ENCODE measurements around the gene HYOU1. TPM values are rescaled to one million over a fixed set of nuclear protein-coding genes. Genes with fewer than 3 reads are reported as not detected.
"Not testable (repeated sequence)": the region's sequence is repeated elsewhere in the genome, so short reads cannot be mapped to it uniquely, and the experiment has no call there.

The HYOU1 gene
- total RNA-seq, 2 experiments from 2014 or later = 133 to 135 TPM

DNA sequence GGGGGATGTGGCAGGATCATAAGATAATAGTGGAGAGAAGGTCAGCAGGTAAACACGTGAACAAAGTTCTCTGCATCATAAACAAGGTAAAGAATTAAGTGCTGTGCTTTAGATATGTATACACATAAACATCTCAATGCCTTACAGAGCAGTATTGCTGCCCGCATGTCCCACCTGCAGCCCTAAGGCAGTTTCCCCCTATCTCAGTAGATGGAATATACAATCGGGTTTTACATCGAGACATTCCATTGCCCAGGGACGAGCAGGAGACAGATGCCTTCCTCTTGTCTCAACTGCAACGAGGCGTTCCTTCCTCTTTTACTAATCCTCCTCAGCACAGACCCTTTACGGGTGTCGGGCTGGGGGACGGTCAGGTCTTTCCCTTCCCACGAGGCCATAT lies 17.5 kb downstream of the HYOU1 start:
- POLR2A ChIA-PET; H3K36me3 Mint-ChIP-seq (ENCODE audit: low read depth); H3K9me3 Mint-ChIP-seq (ENCODE audit: insufficient read depth); H3K4me3 Mint-ChIP-seq; CTCF ChIA-PET; ATAC-seq; H3K4me1 Mint-ChIP-seq (ENCODE audit: low read depth); DNase-seq; H3K27me3 Mint-ChIP-seq (ENCODE audit: low read depth); H3K27ac Mint-ChIP-seq: not testable (repeated sequence)

GRCh38 chr11:119038884-119039283 lies 18.1 kb downstream of the HYOU1 start:
- no peaks in the 10 kb centered on the region for H3K36me3 Mint-ChIP-seq (ENCODE audit: low read depth)
- ChIA-PET POLR2A (no interaction called here), CTCF (no interaction called here)
- no peaks in the 10 kb centered on the region for H3K4me1 Mint-ChIP-seq (ENCODE audit: low read depth)
- no peaks in the 10 kb centered on the region for H3K9me3 Mint-ChIP-seq (ENCODE audit: insufficient read depth)
- no peak overlapping the region for H3K4me3 Mint-ChIP-seq
- ATAC-seq (no peak), DNase-seq (no peak)
- peaks cover 5% of the 10 kb centered on the region for H3K27me3 Mint-ChIP-seq (ENCODE audit: low read depth)
- H3K27ac Mint-ChIP-seq = no peak overlapping the region

- ChIA-PET CTCF (no interaction called here), POLR2A (no interaction called here)
- Mint-ChIP-seq H3K4me3 (no peak overlapping the region), H3K27me3 (ENCODE audit: low read depth) (peaks cover 5% of the 10 kb centered on the region), H3K36me3 (ENCODE audit: low read depth) (no peaks in the 10 kb centered on the region), H3K27ac (no peak overlapping the region), H3K4me1 (ENCODE audit: low read depth) (peaks cover 6% of the 10 kb centered on the region), H3K9me3 (ENCODE audit: insufficient read depth) (no peaks in the 10 kb centered on the region)
- no peak for DNase-seq
- ATAC-seq = no peak
These were observed 22.2 kb downstream of the HYOU1 start for GRCh38 chr11:119034813-119035212.

GRCh38 chr11:119033421-119033820 lies 23.6 kb downstream of the HYOU1 start:
- H3K27me3 Mint-ChIP-seq (ENCODE audit: low read depth); H3K36me3 Mint-ChIP-seq (ENCODE audit: low read depth); H3K4me3 Mint-ChIP-seq; DNase-seq; ATAC-seq; H3K9me3 Mint-ChIP-seq (ENCODE audit: insufficient read depth); POLR2A ChIA-PET; H3K27ac Mint-ChIP-seq: not testable (repeated sequence)
- CTCF ChIA-PET = interaction anchor here (0.6 to 1.3 kb wide), 5 partner anchors 18 to 34 kb away, joined by 3 read pairs; partner anchors contain the start of gene VPS11
- H3K4me1 Mint-ChIP-seq (ENCODE audit: low read depth) = peaks cover 19% of the 10 kb centered on the region

- peaks cover 9% of the 10 kb centered on the region for H3K36me3 Mint-ChIP-seq (ENCODE audit: low read depth)
- no peak overlapping the region for H3K27ac Mint-ChIP-seq
- H3K9me3 Mint-ChIP-seq (ENCODE audit: insufficient read depth) = no peaks in the 10 kb centered on the region
- no peak overlapping the region for H3K4me3 Mint-ChIP-seq
- ChIA-PET CTCF (interaction anchor here (0.7 to 3.0 kb wide), 13 partner anchors 9 to 252 kb away, joined by 3 to 12 read pairs (median 6); partner anchors contain the start of genes CBL, HYOU1, RPS25 and TRAPPC4), POLR2A (interaction anchor here (2.5 to 3.2 kb wide), 3 partner anchors 13 to 34 kb away, joined by 9 to 34 read pairs (median 10); partner anchors contain the start of genes CENATAC, RPS25 and TRAPPC4)
- H3K27me3 Mint-ChIP-seq (ENCODE audit: low read depth) = no peaks in the 10 kb centered on the region
- peaks cover 19% of the 10 kb centered on the region for H3K4me1 Mint-ChIP-seq (ENCODE audit: low read depth)
- ATAC-seq (no peak), DNase-seq (no peak)
These were observed 25.1 kb downstream of the HYOU1 start for GRCh38 chr11:119031912-119032280.

DNA sequence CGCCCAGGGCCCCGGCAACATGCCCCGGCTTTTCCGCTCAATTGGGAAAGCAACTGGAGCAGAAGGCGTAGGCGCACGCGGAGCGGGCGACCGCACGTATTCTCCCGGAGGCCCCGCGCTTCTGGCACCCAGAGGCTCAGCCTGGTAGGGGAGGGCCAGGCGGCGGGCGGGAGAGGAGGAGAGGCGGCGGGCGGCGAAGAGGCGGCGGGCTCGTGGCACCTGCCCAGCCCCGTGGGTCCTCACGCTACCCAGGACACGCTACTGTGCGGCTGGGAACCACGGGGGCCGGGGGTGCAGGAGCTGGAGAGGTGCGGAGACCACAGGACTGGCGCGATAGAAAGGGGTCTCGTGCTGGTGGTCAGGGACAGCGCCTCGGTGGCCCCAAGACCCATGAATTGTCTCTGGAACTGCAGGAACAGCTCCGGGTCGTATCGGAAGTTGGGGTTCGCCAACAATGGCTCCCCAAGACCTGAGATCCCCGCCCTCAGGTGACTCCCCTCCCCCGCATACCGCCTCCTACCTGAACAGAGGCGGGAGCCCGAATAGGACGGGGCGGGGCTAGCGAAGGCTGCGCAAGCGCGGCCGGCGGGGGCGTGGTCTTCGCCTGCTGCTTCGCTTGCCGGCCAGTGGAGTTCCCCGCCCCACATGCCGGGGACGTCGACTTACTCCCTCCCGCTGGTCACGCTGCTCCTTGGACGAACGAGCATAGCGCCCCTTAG lies 26.5 kb downstream of the HYOU1 start, which contains the start of gene SLC37A4:
SLC37A4 (minus strand) TSS at position 549 of the 719 bp plus-strand sequence.
- DNase-seq (peak; percentile 99), ATAC-seq (peak; percentile 95)
- CTCF ChIA-PET = interaction anchor here (0.9 to 3.0 kb wide), 10 partner anchors 8 to 176 kb away, joined by 3 to 12 read pairs (median 7); partner anchors contain the start of genes CBL, CENATAC, HYOU1 and RPS25
- Mint-ChIP-seq H3K27ac (peak within 1 kb of the TSS; percentile 88), H3K4me3 (peak within 1 kb of the TSS; percentile 65), H3K36me3 (ENCODE audit: low read depth) (peaks cover 13% of the 10 kb centered on the region), H3K9me3 (ENCODE audit: insufficient read depth) (no peaks in the 10 kb centered on the region), H3K4me1 (ENCODE audit: low read depth) (peaks cover 19% of the 10 kb centered on the region), H3K27me3 (ENCODE audit: low read depth) (no peaks in the 10 kb centered on the region)
- POLR2A ChIA-PET = interaction anchor here (1.0 to 3.2 kb wide), 5 partner anchors 11 to 64 kb away, joined by 4 to 34 read pairs (median 9); partner anchors contain the start of genes CENATAC, RPS25, TRAPPC4 and VPS11

- H3K27me3 Mint-ChIP-seq (ENCODE audit: low read depth) = no peaks in the 10 kb centered on the region
- peaks cover 18% of the 10 kb centered on the region for H3K36me3 Mint-ChIP-seq (ENCODE audit: low read depth)
- ATAC-seq (peak; percentile 5), DNase-seq (peak; percentile 26)
- H3K9me3 Mint-ChIP-seq (ENCODE audit: insufficient read depth) = no peaks in the 10 kb centered on the region
- ChIA-PET POLR2A (interaction anchor here (0.5 to 3.2 kb wide), 6 partner anchors 11 to 65 kb away, joined by 3 to 34 read pairs (median 7); partner anchors contain the start of genes CENATAC, RPS25, TRAPPC4 and VPS11), CTCF (interaction anchor here (0.5 to 3.0 kb wide), 9 partner anchors 11 to 177 kb away, joined by 3 to 12 read pairs (median 7); partner anchors contain the start of genes CBL, CENATAC, HYOU1 and RPS25)
- H3K4me1 Mint-ChIP-seq (ENCODE audit: low read depth) = peaks cover 24% of the 10 kb centered on the region
- peak overlapping the region; percentile 65 for H3K4me3 Mint-ChIP-seq
- H3K27ac Mint-ChIP-seq = peak overlapping the region; percentile 54
These were observed 27.0 kb downstream of the HYOU1 start for GRCh38 chr11:119030029-119030328.

GRCh38 chr11:119029340-119030028 lies 27.5 kb downstream of the HYOU1 start:
- Mint-ChIP-seq H3K4me3 (peak overlapping the region; percentile 65), H3K9me3 (ENCODE audit: insufficient read depth) (no peaks in the 10 kb centered on the region), H3K36me3 (ENCODE audit: low read depth) (peaks cover 21% of the 10 kb centered on the region), H3K27me3 (ENCODE audit: low read depth) (no peaks in the 10 kb centered on the region), H3K4me1 (ENCODE audit: low read depth) (peaks cover 27% of the 10 kb centered on the region), H3K27ac (peak overlapping the region; percentile 54)
- DNase-seq = no peak
- ATAC-seq = peak; percentile 1
- POLR2A ChIA-PET = interaction anchor here (0.5 to 3.2 kb wide), 6 partner anchors 10 to 65 kb away, joined by 3 to 34 read pairs (median 7); partner anchors contain the start of genes CENATAC, RPS25, TRAPPC4 and VPS11
- CTCF ChIA-PET = interaction anchor here (0.5 to 3.0 kb wide), 5 partner anchors 11 to 62 kb away, joined by 3 to 12 read pairs (median 6); partner anchors contain the start of genes CENATAC, RPS25, TRAPPC4 and VPS11

- POLR2A ChIA-PET = interaction anchor here (2.9 to 3.2 kb wide), 2 partner anchors 10 to 13 kb away, joined by 9 to 34 read pairs; partner anchors contain the start of genes RPS25 and TRAPPC4
- CTCF ChIA-PET = interaction anchor here (0.7 to 3.0 kb wide), 2 partner anchors 9 to 39 kb away, joined by 3 to 12 read pairs; partner anchors contain the start of gene VPS11
These were observed 28.0 kb downstream of the HYOU1 start for GRCh38 chr11:119029069-119029339.

DNA sequence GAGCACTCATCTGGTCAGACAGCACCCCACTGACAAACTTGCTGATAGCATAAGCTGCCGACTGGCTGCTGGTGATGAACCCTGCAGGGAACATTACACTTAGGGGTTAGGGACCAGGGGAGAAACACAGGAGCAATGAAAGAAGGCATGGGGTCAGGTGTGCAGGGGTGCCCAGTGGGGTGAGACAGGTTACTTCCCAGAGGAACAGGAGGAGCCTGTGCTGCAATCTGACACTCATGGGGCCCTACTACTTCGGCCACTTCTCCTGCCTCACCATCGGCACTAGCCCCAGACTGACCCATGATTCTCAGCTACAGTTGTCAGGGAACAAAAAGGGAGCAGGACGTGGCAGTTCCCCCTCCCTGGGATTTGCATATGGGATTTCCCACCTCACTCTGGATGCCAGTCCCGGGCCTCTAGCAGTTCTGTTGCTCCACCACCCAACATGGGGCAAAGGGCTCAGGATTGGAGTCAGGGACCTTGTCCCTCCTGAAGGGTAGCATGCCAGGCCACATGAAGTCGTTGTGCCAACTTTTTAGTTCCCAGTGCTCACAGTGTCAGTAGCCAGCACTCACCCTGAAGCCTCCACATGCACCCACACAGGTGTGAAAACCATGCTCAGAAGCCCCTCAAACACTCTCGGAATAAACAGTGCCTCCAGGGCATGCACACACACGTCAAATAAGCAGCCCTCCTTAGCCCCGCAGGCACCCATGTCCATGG lies 28.5 kb downstream of the HYOU1 start:
- DNase-seq (no peak), ATAC-seq (no peak)
- ChIA-PET POLR2A (interaction anchor here (0.6 to 2.7 kb wide), 2 partner anchors 10 to 141 kb away, joined by 4 to 18 read pairs; partner anchors contain the start of genes RPS25 and TRAPPC4), CTCF (interaction anchor here (0.7 kb wide), 1 partner anchor 9 kb away, joined by 3 read pairs; no protein-coding TSS in a partner anchor)
- peaks cover 31% of the 10 kb centered on the region for H3K36me3 Mint-ChIP-seq (ENCODE audit: low read depth)
- H3K27ac Mint-ChIP-seq = peak overlapping the region; percentile 54
- H3K27me3 Mint-ChIP-seq (ENCODE audit: low read depth) = no peaks in the 10 kb centered on the region
- H3K9me3 Mint-ChIP-seq (ENCODE audit: insufficient read depth) = no peaks in the 10 kb centered on the region
- no peak overlapping the region for H3K4me3 Mint-ChIP-seq
- peaks cover 36% of the 10 kb centered on the region for H3K4me1 Mint-ChIP-seq (ENCODE audit: low read depth)

More at GRCh38 chr11:119029069-119029339, 28.0 kb downstream of the HYOU1 start:
- peaks cover 32% of the 10 kb centered on the region for H3K4me1 Mint-ChIP-seq (ENCODE audit: low read depth)
- no peak for DNase-seq
- no peak for ATAC-seq
- peak overlapping the region; percentile 54 for H3K27ac Mint-ChIP-seq
- H3K27me3 Mint-ChIP-seq (ENCODE audit: low read depth) = no peaks in the 10 kb centered on the region
- H3K36me3 Mint-ChIP-seq (ENCODE audit: low read depth) = peaks cover 26% of the 10 kb centered on the region
- H3K4me3 Mint-ChIP-seq = peak overlapping the region; percentile 65
- no peaks in the 10 kb centered on the region for H3K9me3 Mint-ChIP-seq (ENCODE audit: insufficient read depth)
